Measurements from ENCODE around the gene DENND4B. TPM values are rescaled to one million over a fixed set of nuclear protein-coding genes. Genes with fewer than 3 reads are reported as not detected.
A peak's percentile ranks its signal among the peaks of the same experiment; 100 is the strongest.

The DENND4B gene
- total and polyA plus RNA-seq, 10 of the 15 experiments (the other 5 are each of a cell fraction or from before 2014, with no cell fraction given): 12.0 to 74.8 (median 22.7) TPM

DNA sequence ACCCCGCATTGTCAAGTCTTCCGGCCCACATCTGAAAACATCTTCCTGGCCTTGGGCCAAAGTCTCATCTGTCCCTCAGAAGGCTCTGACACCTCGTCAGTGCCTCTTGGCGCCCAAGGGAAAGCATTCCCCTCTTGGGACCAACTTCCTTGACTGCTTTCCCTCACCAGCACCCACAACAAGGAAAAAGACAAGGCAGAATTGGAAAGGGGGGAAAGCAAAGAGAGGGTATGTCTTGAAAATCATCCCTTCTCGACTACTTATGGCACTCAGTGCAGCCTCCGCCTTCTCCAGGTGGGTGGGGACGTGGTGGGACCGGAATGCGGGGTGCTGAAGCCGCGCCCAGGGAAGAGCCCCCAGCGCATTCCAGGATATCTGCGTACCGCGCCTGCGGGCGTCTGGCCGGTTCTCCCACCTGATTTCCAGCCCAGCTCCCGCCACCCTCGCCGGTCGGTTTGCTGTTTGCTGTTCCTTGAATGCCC is 17.4 kb upstream of the DENND4B start (continued):
- TF ChIP-seq, protein P1, sequence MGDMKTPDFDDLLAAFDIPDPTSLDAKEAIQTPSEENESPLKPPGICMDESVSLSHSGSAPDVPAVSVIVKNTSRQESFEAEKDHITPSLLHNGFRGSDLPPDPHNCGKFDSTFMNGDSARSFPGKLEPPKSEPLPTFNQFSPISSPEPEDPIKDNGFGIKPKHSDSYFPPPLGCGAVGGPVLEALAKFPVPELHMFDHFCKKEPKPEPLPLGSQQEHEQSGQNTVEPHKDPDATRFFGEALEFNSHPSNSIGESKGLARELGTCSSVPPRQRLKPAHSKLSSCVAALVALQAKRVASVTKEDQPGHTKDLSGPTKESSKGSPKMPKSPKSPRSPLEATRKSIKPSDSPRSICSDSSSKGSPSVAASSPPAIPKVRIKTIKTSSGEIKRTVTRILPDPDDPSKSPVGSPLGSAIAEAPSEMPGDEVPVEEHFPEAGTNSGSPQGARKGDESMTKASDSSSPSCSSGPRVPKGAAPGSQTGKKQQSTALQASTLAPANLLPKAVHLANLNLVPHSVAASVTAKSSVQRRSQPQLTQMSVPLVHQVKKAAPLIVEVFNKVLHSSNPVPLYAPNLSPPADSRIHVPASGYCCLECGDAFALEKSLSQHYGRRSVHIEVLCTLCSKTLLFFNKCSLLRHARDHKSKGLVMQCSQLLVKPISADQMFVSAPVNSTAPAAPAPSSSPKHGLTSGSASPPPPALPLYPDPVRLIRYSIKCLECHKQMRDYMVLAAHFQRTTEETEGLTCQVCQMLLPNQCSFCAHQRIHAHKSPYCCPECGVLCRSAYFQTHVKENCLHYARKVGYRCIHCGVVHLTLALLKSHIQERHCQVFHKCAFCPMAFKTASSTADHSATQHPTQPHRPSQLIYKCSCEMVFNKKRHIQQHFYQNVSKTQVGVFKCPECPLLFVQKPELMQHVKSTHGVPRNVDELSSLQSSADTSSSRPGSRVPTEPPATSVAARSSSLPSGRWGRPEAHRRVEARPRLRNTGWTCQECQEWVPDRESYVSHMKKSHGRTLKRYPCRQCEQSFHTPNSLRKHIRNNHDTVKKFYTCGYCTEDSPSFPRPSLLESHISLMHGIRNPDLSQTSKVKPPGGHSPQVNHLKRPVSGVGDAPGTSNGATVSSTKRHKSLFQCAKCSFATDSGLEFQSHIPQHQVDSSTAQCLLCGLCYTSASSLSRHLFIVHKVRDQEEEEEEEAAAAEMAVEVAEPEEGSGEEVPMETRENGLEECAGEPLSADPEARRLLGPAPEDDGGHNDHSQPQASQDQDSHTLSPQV (IDR thresholded peaks at IDR 0.05): no peak
- peak; percentile 96 for TF ChIP-seq SMAD1 (IDR thresholded peaks at IDR 0.05; ENCODE audit: low read depth, partially characterized antibody)
- TF ChIP-seq, protein P2, sequence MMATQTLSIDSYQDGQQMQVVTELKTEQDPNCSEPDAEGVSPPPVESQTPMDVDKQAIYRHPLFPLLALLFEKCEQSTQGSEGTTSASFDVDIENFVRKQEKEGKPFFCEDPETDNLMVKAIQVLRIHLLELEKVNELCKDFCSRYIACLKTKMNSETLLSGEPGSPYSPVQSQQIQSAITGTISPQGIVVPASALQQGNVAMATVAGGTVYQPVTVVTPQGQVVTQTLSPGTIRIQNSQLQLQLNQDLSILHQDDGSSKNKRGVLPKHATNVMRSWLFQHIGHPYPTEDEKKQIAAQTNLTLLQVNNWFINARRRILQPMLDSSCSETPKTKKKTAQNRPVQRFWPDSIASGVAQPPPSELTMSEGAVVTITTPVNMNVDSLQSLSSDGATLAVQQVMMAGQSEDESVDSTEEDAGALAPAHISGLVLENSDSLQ (IDR thresholded peaks at IDR 0.05): no peak
- no peak for TF ChIP-seq TCF12 (IDR thresholded peaks at IDR 0.05; ENCODE audit: low read depth, low read length)
- TF ChIP-seq NFXL1 (IDR thresholded peaks at IDR 0.05; ENCODE audit: borderline replicate concordance): no peak
- TF ChIP-seq RELA (IDR thresholded peaks at IDR 0.05; ENCODE audit: borderline replicate concordance, partially characterized antibody): no peak
- peak; percentile 53 for TF ChIP-seq ATF7 (IDR thresholded peaks at IDR 0.05; ENCODE audit: low read depth)
- TF ChIP-seq, protein P3, sequence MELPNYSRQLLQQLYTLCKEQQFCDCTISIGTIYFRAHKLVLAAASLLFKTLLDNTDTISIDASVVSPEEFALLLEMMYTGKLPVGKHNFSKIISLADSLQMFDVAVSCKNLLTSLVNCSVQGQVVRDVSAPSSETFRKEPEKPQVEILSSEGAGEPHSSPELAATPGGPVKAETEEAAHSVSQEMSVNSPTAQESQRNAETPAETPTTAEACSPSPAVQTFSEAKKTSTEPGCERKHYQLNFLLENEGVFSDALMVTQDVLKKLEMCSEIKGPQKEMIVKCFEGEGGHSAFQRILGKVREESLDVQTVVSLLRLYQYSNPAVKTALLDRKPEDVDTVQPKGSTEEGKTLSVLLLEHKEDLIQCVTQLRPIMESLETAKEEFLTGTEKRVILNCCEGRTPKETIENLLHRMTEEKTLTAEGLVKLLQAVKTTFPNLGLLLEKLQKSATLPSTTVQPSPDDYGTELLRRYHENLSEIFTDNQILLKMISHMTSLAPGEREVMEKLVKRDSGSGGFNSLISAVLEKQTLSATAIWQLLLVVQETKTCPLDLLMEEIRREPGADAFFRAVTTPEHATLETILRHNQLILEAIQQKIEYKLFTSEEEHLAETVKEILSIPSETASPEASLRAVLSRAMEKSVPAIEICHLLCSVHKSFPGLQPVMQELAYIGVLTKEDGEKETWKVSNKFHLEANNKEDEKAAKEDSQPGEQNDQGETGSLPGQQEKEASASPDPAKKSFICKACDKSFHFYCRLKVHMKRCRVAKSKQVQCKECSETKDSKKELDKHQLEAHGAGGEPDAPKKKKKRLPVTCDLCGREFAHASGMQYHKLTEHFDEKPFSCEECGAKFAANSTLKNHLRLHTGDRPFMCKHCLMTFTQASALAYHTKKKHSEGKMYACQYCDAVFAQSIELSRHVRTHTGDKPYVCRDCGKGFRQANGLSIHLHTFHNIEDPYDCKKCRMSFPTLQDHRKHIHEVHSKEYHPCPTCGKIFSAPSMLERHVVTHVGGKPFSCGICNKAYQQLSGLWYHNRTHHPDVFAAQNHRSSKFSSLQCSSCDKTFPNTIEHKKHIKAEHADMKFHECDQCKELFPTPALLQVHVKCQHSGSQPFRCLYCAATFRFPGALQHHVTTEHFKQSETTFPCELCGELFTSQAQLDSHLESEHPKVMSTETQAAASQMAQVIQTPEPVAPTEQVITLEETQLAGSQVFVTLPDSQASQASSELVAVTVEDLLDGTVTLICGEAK (IDR thresholded peaks at IDR 0.05; ENCODE audit: borderline replicate concordance): 0 out of 2 replicates have a peak, but pooled peaks have one; percentile 2
- peak in 1 of 2 experiments; percentile 63; a peak in 3 of 4 replicates for TF ChIP-seq IKZF2 (IDR thresholded peaks at IDR 0.05)
- no peak for TF ChIP-seq ZNF384 (IDR thresholded peaks at IDR 0.05; ENCODE audit: borderline replicate concordance, low read depth, low read length)
- TF ChIP-seq MTA2 (IDR thresholded peaks at IDR 0.05; ENCODE audit: low read depth): no peak
- no peak for TF ChIP-seq RFX5 (IDR thresholded peaks at IDR 0.05; ENCODE audit: low read depth, low read length)
- TF ChIP-seq LARP7 (IDR thresholded peaks at IDR 0.05): peak; percentile 50; the same call in 1 of the 2 replicates
- TF ChIP-seq RBBP5 (conservative IDR thresholded peaks at IDR 0.05): no peak
- TF ChIP-seq BMI1 (IDR thresholded peaks at IDR 0.05; ENCODE audit: borderline replicate concordance): no peak
- peak; percentile 53 for TF ChIP-seq IKZF1 (conservative IDR thresholded peaks at IDR 0.05)
- TF ChIP-seq, protein P4, sequence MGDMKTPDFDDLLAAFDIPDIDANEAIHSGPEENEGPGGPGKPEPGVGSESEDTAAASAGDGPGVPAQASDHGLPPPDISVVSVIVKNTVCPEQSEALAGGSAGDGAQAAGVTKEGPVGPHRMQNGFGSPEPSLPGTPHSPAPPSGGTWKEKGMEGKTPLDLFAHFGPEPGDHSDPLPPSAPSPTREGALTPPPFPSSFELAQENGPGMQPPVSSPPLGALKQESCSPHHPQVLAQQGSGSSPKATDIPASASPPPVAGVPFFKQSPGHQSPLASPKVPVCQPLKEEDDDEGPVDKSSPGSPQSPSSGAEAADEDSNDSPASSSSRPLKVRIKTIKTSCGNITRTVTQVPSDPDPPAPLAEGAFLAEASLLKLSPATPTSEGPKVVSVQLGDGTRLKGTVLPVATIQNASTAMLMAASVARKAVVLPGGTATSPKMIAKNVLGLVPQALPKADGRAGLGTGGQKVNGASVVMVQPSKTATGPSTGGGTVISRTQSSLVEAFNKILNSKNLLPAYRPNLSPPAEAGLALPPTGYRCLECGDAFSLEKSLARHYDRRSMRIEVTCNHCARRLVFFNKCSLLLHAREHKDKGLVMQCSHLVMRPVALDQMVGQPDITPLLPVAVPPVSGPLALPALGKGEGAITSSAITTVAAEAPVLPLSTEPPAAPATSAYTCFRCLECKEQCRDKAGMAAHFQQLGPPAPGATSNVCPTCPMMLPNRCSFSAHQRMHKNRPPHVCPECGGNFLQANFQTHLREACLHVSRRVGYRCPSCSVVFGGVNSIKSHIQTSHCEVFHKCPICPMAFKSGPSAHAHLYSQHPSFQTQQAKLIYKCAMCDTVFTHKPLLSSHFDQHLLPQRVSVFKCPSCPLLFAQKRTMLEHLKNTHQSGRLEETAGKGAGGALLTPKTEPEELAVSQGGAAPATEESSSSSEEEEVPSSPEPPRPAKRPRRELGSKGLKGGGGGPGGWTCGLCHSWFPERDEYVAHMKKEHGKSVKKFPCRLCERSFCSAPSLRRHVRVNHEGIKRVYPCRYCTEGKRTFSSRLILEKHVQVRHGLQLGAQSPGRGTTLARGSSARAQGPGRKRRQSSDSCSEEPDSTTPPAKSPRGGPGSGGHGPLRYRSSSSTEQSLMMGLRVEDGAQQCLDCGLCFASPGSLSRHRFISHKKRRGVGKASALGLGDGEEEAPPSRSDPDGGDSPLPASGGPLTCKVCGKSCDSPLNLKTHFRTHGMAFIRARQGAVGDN (IDR thresholded peaks at IDR 0.05): no peak
- no peak for TF ChIP-seq CHD1 (IDR thresholded peaks at IDR 0.05; ENCODE audit: low read depth, low read length)
- TF ChIP-seq RUNX3 (IDR thresholded peaks at IDR 0.05; ENCODE audit: low read length): no peak

All from GM12878 (cell line).